ENCODE data around the gene NDST1. TPM values are rescaled to one million over a fixed set of nuclear protein-coding genes. Genes with fewer than 3 reads are reported as not detected.

Gene NDST1
- total and polyA plus RNA-seq, 10 of the 15 experiments (the other 5 are each of a cell fraction or from before 2014, with no cell fraction given) = 0.20 to 53.5 (median 12.9) TPM

DNA sequence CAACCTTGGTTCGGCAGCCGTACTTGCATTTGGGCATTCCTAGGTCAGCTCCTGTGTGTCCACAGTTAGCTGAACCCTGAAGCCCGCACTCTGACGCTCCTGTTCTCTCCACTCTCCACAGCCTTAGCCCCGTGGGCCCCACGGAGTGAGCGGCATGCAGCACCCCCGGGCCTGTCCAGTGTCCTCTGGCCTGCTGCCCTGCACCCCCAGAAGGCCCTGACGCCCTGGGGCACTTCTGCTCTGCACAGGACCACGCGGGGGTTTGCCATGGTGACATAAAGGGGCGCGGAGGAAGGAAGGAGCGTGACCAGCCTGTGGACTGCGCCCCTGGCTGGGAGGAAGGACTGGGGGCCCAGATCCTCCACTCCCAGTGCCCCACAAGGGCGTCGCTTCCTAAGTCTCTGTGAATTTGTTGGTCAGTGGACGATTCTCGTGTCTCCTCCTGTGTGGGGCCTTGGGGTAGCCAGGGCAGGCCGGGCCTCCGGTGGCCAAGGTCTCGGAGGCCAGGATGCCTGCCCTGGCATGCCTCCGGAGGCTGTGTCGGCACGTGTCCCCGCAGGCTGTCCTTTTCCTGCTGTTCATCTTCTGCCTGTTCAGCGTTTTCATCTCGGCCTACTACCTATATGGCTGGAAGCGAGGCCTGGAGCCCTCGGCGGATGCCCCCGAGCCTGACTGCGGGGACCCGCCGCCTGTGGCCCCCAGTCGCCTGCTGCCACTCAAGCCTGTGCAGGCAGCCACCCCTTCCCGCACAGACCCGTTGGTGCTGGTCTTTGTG lies 13.0 kb downstream of the NDST1 start:
- POLR2A ChIA-PET = no interaction called here
- 88% methylated on average over 37 of the region's 38 CpGs for WGBS (ENCODE audit: insufficient coverage, insufficient replicate concordance, low lambda C conversion rate, missing lambda C conversion rate)
- H3K4me3 ChIP-seq = no peak overlapping the region
- H3K9me3 ChIP-seq (replicated peaks; ENCODE audit: control insufficient read depth, insufficient read depth, low read length) = no peaks in the 10 kb centered on the region
- no peak overlapping the region for H3K9ac ChIP-seq (ENCODE audit: control insufficient read depth, insufficient read depth, low read length)
- RAD21 ChIA-PET (ENCODE audit: unreplicated experiment) = interaction anchor here (0.7 kb wide), 1 partner anchor 62 kb away, joined by 3 read pairs; no protein-coding TSS in a partner anchor
- no peaks in the 10 kb centered on the region for H3K27me3 ChIP-seq (replicated peaks in 1 of 2; ENCODE audit: control insufficient read depth in 2 of 2, insufficient read depth in 2 of 2, low read length in 1 of 2)
- intact Hi-C loops (cut with micrococcal nuclease; ENCODE audit: unreplicated experiment) (no loop called here), in situ Hi-C loops (cut with MboI) (no loop called here)
- no peak overlapping the region for H2AFZ ChIP-seq (ENCODE audit: control insufficient read depth, low read depth, low read length)
- CTCF ChIA-PET = interaction anchor here (1.0 to 5.8 kb wide), 4 partner anchors 24 to 62 kb away, joined by 3 to 83 read pairs (median 4); no protein-coding TSS in a partner anchor
- no peaks in the 10 kb centered on the region for H4K20me1 ChIP-seq (ENCODE audit: control insufficient read depth, insufficient read depth)
- peaks cover 3% of the 10 kb centered on the region; the same call in 1 of the 2 replicates for H3K79me2 ChIP-seq (ENCODE audit: control insufficient read depth, insufficient read depth, low read length)
- H3K27ac ChIP-seq (ENCODE audit: control insufficient read depth, insufficient read depth) = no peak overlapping the region
- ATAC-seq = no peak
- SMC1A ChIA-PET (ENCODE audit: uncharacterized antibody, unreplicated experiment) = interaction anchor here (0.9 kb wide), 1 partner anchor 30 kb away, joined by 3 read pairs; no protein-coding TSS in a partner anchor
- H3K36me3 ChIP-seq (ENCODE audit: control insufficient read depth in 2 of 2, insufficient read depth in 2 of 2, low read length in 1 of 2) = peaks cover 3 to 16% of the 10 kb centered on the region in 2 experiments; a peak in 3 of 4 replicates
- no peaks in the 10 kb centered on the region for H3K4me1 ChIP-seq (ENCODE audit: control insufficient read depth, insufficient read depth, low read length)
- DNase-seq (ENCODE audit: low read depth, low spot score) = no peak
- no peak for FAIRE-seq
- BruUV-seq (replicated peaks) = no TSS peak
- TF ChIP-seq, protein P1, sequence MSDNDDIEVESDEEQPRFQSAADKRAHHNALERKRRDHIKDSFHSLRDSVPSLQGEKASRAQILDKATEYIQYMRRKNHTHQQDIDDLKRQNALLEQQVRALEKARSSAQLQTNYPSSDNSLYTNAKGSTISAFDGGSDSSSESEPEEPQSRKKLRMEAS (IDR thresholded peaks at IDR 0.05; ENCODE audit: low read depth, low read length) = no peak
- TF ChIP-seq ETV6 (conservative IDR thresholded peaks at IDR 0.05 in 1 of 2, IDR thresholded peaks at IDR 0.05 in 1 of 2; ENCODE audit: borderline replicate concordance in 1 of 2, low read depth in 1 of 2) = no peak
- TF ChIP-seq SMARCA5 (IDR thresholded peaks at IDR 0.05) = no peak
- H3K4me2 ChIP-seq (ENCODE audit: control insufficient read depth, insufficient read depth) = no peak overlapping the region

DNA sequence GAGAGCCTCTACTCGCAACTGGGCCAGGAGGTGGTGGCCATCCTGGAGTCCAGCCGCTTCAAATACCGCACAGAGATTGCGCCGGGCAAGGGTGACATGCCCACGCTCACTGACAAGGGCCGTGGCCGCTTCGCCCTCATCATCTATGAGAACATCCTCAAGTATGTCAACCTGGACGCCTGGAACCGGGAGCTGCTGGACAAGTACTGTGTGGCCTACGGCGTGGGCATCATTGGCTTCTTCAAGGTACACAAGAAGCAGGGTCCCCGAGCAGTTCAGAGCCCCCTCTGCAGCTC lies 13.5 kb downstream of the NDST1 start:
- Histone ChIP-seq H3K4me2 (ENCODE audit: control insufficient read depth, insufficient read depth) (no peak overlapping the region), H3K9me3 (replicated peaks; ENCODE audit: control insufficient read depth, insufficient read depth, low read length) (no peaks in the 10 kb centered on the region), H3K36me3 (ENCODE audit: control insufficient read depth in 2 of 2, insufficient read depth in 2 of 2, low read length in 1 of 2) (peaks cover 3 to 16% of the 10 kb centered on the region in 2 experiments; a peak in 3 of 4 replicates), H3K27me3 (replicated peaks in 1 of 2; ENCODE audit: control insufficient read depth in 2 of 2, insufficient read depth in 2 of 2, low read length in 1 of 2) (no peaks in the 10 kb centered on the region), H4K20me1 (ENCODE audit: control insufficient read depth, insufficient read depth) (no peaks in the 10 kb centered on the region), H3K4me3 (no peak overlapping the region), H2AFZ (ENCODE audit: control insufficient read depth, low read depth, low read length) (no peak overlapping the region), H3K79me2 (ENCODE audit: control insufficient read depth, insufficient read depth, low read length) (peaks cover 3% of the 10 kb centered on the region; the same call in 1 of the 2 replicates), H3K4me1 (ENCODE audit: control insufficient read depth, insufficient read depth, low read length) (no peaks in the 10 kb centered on the region), H3K27ac (ENCODE audit: control insufficient read depth, insufficient read depth) (no peak overlapping the region), H3K9ac (ENCODE audit: control insufficient read depth, insufficient read depth, low read length) (no peak overlapping the region)
- intact Hi-C loops (cut with micrococcal nuclease; ENCODE audit: unreplicated experiment) = no loop called here
- FAIRE-seq (no peak), ATAC-seq (no peak), DNase-seq (ENCODE audit: low read depth, low spot score) (no peak)
- no TSS peak for BruUV-seq (replicated peaks)
- ChIA-PET RAD21 (ENCODE audit: unreplicated experiment) (no interaction called here), POLR2A (no interaction called here), CTCF (interaction anchor here (5.8 kb wide), 1 partner anchor 62 kb away, joined by 83 read pairs; no protein-coding TSS in a partner anchor), SMC1A (ENCODE audit: uncharacterized antibody, unreplicated experiment) (no interaction called here)
- in situ Hi-C loops (cut with MboI) = no loop called here
- 93% methylated on average over 14 of the region's 14 CpGs for WGBS (ENCODE audit: insufficient coverage, insufficient replicate concordance, low lambda C conversion rate, missing lambda C conversion rate)
- no peak for TF ChIP-seq PAX8 (IDR thresholded peaks at IDR 0.05)
- TF ChIP-seq IKZF1 (conservative IDR thresholded peaks at IDR 0.05) = no peak
- TF ChIP-seq ASH2L (IDR thresholded peaks at IDR 0.05; ENCODE audit: borderline replicate concordance, low read depth) = no peak
- TF ChIP-seq YBX1 (IDR thresholded peaks at IDR 0.05) = no peak
- no peak for TF ChIP-seq ZNF24 (IDR thresholded peaks at IDR 0.05)
- TF ChIP-seq IRF4 (IDR thresholded peaks at IDR 0.05; ENCODE audit: low read depth, low read length) = no peak
- TF ChIP-seq, protein P2, sequence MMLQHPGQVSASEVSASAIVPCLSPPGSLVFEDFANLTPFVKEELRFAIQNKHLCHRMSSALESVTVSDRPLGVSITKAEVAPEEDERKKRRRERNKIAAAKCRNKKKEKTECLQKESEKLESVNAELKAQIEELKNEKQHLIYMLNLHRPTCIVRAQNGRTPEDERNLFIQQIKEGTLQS (IDR thresholded peaks at IDR 0.05; ENCODE audit: borderline replicate concordance, extremely low read depth, low read depth, low read length) = no peak
- no peak for TF ChIP-seq ZNF274 (IDR thresholded peaks at IDR 0.05; ENCODE audit: insufficient read depth, insufficient read length)
- no peak for TF ChIP-seq RCOR1 (conservative IDR thresholded peaks at IDR 0.05; ENCODE audit: low read depth, low read length)
- TF ChIP-seq CBX5 (IDR thresholded peaks at IDR 0.05; ENCODE audit: low read depth) = no peak

Data from GM12878 (cell line).